ENCODE results near the gene CCDC7. TPM values are rescaled to one million over a fixed set of nuclear protein-coding genes. Genes with fewer than 3 reads are reported as not detected.

The CCDC7 gene
- total and polyA plus RNA-seq, 4 donors = 1.2 to 36.4 (median 6.9) TPM

DNA sequence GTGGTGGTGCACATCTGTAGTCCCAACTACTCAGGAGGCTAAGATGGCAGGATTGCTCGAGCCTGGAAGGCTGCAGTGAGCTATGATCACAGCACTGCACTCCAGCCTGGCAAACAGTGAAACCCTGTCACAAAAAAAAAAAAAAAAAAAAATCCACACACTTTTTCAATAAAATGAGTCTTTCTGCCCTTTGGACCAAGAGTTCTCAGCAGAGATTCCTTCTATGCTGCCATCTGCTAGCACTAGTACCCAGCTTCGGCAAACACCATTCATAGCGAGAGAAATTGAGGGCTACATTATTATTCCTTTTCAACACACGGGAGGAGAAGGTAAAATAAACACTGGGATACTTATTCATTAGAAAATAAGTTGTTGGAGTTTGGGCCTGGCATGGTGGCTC is 43.4 kb upstream of the CCDC7 start:
- no peak overlapping the region for H3K27ac ChIP-seq (ENCODE audit: low read depth in 1 of 2, low read length in 1 of 2)
- no peaks in the 10 kb centered on the region for H3K4me1 ChIP-seq (ENCODE audit: control insufficient read depth in 5 of 5, insufficient read depth in 5 of 5, low read length in 5 of 5)
- no peak for ATAC-seq (ENCODE audit: insufficient read depth, low FRiP score)
- no peak overlapping the region for H3K4me3 ChIP-seq
- no peaks in the 10 kb centered on the region for H3K36me3 ChIP-seq (ENCODE audit: control insufficient read depth in 4 of 4, insufficient read depth in 4 of 4, low read length in 4 of 4)
- DNase-seq = no peak
- H3K9ac ChIP-seq (ENCODE audit: insufficient read depth in 1 of 2, low read length in 2 of 2) = no peak overlapping the region
- H3K27me3 ChIP-seq (ENCODE audit: control insufficient read depth in 3 of 3, insufficient read depth in 3 of 3, low read length in 2 of 3) = no peaks in the 10 kb centered on the region
- TF ChIP-seq, protein P1, sequence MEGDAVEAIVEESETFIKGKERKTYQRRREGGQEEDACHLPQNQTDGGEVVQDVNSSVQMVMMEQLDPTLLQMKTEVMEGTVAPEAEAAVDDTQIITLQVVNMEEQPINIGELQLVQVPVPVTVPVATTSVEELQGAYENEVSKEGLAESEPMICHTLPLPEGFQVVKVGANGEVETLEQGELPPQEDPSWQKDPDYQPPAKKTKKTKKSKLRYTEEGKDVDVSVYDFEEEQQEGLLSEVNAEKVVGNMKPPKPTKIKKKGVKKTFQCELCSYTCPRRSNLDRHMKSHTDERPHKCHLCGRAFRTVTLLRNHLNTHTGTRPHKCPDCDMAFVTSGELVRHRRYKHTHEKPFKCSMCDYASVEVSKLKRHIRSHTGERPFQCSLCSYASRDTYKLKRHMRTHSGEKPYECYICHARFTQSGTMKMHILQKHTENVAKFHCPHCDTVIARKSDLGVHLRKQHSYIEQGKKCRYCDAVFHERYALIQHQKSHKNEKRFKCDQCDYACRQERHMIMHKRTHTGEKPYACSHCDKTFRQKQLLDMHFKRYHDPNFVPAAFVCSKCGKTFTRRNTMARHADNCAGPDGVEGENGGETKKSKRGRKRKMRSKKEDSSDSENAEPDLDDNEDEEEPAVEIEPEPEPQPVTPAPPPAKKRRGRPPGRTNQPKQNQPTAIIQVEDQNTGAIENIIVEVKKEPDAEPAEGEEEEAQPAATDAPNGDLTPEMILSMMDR (IDR thresholded peaks at IDR 0.05; ENCODE audit: control extremely low read depth, extremely low read depth) = no peak
- no peaks in the 10 kb centered on the region for H3K9me3 ChIP-seq (ENCODE audit: control insufficient read depth in 4 of 4, insufficient read depth in 3 of 4, low read length in 3 of 4)
- 88% methylated on average over 4 of the region's 4 CpGs for WGBS, 2 donors

DNA sequence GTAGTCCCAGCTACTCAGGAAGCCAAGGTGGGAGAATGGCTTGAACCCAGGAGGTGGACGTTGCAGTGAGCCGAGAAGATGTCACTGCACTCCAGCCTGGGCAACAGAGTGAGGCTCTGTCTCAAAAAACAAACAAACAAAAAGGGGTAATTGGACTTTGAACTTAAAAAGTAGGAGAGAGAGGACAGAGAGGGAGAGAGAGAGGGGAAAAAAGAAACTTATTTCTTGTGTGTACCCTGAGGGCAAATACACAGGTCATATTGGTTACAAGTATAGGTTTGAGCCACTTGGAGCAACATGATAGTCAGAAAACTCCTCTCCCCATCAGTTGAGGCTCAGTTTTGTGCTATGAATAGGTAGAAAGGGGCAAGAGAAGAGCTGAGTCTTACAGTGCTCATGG is 42.8 kb upstream of the CCDC7 start:
- TF ChIP-seq, protein P1 (IDR thresholded peaks at IDR 0.05; ENCODE audit: control extremely low read depth, extremely low read depth) = no peak
- DNase-seq (no peak), ATAC-seq (ENCODE audit: insufficient read depth, low FRiP score) (no peak)
- Histone ChIP-seq H3K9ac (ENCODE audit: insufficient read depth in 1 of 2, low read length in 2 of 2) (no peak overlapping the region), H3K27ac (ENCODE audit: low read depth in 1 of 2, low read length in 1 of 2) (no peak overlapping the region), H3K9me3 (ENCODE audit: control insufficient read depth in 4 of 4, insufficient read depth in 3 of 4, low read length in 3 of 4) (no peaks in the 10 kb centered on the region), H3K27me3 (ENCODE audit: control insufficient read depth in 3 of 3, insufficient read depth in 3 of 3, low read length in 2 of 3) (no peaks in the 10 kb centered on the region), H3K4me1 (ENCODE audit: control insufficient read depth in 5 of 5, insufficient read depth in 5 of 5, low read length in 5 of 5) (no peaks in the 10 kb centered on the region), H3K4me3 (no peak overlapping the region), H3K36me3 (ENCODE audit: control insufficient read depth in 4 of 4, insufficient read depth in 4 of 4, low read length in 4 of 4) (no peaks in the 10 kb centered on the region)
- 86 to 96% methylated on average over 2 of the region's 2 CpGs for WGBS, 2 donors

DNA sequence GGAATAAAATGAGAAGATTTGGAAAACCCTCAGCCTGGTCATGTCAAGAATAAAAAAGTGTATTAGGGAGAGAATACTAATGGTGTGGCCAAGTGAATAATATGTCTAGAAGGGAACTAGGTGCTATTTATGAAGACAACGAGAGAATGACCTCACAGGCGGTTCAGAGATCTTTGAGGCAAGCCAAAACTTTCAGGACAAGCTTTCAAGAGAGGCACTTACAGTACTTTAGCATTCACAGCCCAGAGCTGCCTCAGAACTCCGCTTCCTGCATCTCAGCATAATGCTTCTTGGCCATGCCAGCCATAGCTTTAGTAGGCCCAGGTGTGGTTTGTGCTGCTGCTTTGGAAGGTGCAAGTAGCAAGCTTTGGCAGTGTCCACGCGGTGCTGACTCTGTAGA is 37.2 kb upstream of the CCDC7 start:
- Histone ChIP-seq H3K36me3 (ENCODE audit: control insufficient read depth in 4 of 4, insufficient read depth in 4 of 4, low read length in 4 of 4) (no peaks in the 10 kb centered on the region), H3K27me3 (ENCODE audit: control insufficient read depth in 3 of 3, insufficient read depth in 3 of 3, low read length in 2 of 3) (no peaks in the 10 kb centered on the region), H3K27ac (ENCODE audit: low read depth in 1 of 2, low read length in 1 of 2) (no peak overlapping the region), H3K4me3 (no peak overlapping the region), H3K4me1 (ENCODE audit: control insufficient read depth in 5 of 5, insufficient read depth in 5 of 5, low read length in 5 of 5) (peaks cover 0 to 6% (median 0%) of the 10 kb centered on the region in 5 donors), H3K9ac (ENCODE audit: insufficient read depth in 1 of 2, low read length in 2 of 2) (no peak overlapping the region), H3K9me3 (ENCODE audit: control insufficient read depth in 4 of 4, insufficient read depth in 3 of 4, low read length in 3 of 4) (no peaks in the 10 kb centered on the region)
- 89 to 93% methylated on average over 5 of the region's 5 CpGs for WGBS, 2 donors
- TF ChIP-seq, protein P1 (IDR thresholded peaks at IDR 0.05; ENCODE audit: control extremely low read depth, extremely low read depth) = no peak
- DNase-seq = no peak
- no peak for ATAC-seq (ENCODE audit: insufficient read depth, low FRiP score)

DNA sequence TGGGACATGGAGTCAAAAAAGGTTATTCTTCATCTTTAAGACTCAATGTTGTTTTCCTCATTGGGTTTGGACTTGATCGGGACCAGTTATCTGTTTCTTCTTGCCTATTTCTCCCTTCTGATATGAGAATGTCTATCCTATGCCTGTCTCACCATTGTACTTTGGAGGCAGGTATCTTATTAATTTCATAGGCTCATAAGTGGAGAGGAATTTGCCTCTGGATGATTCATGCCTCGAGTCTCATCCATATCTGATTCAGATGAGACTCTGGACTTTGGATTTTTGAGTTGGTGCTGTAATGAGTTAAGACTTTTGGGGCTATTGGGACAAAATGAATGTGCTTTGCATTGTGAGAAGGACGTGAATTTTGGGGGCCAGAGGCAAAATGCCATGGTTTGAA is 36.2 kb upstream of the CCDC7 start:
- TF ChIP-seq, protein P1 (IDR thresholded peaks at IDR 0.05; ENCODE audit: control extremely low read depth, extremely low read depth) = no peak
- no peak for ATAC-seq (ENCODE audit: insufficient read depth, low FRiP score)
- H3K27me3 ChIP-seq (ENCODE audit: control insufficient read depth in 3 of 3, insufficient read depth in 3 of 3, low read length in 2 of 3) = no peaks in the 10 kb centered on the region
- H3K4me1 ChIP-seq (ENCODE audit: control insufficient read depth in 5 of 5, insufficient read depth in 5 of 5, low read length in 5 of 5) = peaks cover 0 to 6% (median 0%) of the 10 kb centered on the region in 5 donors
- H3K4me3 ChIP-seq = no peak overlapping the region
- H3K9me3 ChIP-seq (ENCODE audit: control insufficient read depth in 4 of 4, insufficient read depth in 3 of 4, low read length in 3 of 4) = no peaks in the 10 kb centered on the region
- no peak overlapping the region for H3K9ac ChIP-seq (ENCODE audit: insufficient read depth in 1 of 2, low read length in 2 of 2)
- no peak for DNase-seq
- H3K36me3 ChIP-seq (ENCODE audit: control insufficient read depth in 4 of 4, insufficient read depth in 4 of 4, low read length in 4 of 4) = no peaks in the 10 kb centered on the region
- H3K27ac ChIP-seq (ENCODE audit: low read depth in 1 of 2, low read length in 1 of 2) = no peak overlapping the region
- WGBS, 2 donors = 91 to 96% methylated on average over 3 of the region's 3 CpGs
